H9 (cell line): ENCODE results near the gene MYOM1. TPM values are rescaled to one million over a fixed set of nuclear protein-coding genes. Genes with fewer than 3 reads are reported as not detected.

Source experiments
- DNase-seq: peaks from one replicate; pipeline ENCODE4 v3.0.0-alpha.2; 2017
- H2AFZ ChIP-seq: one replicate; pipeline ENCODE4 v1.6.1; 2013; ENCODE audit warnings: mild to moderate bottlenecking, low read length, control low read depth, moderate library complexity
- H2AK5ac ChIP-seq: 2 replicates; pipeline ENCODE4 v1.6.1; 2013; ENCODE audit warnings: low read length, control low read depth, mixed read lengths; ENCODE audit not compliant: insufficient read length
- H2BK120ac ChIP-seq: one replicate; pipeline ENCODE4 v1.6.1; 2013; ENCODE audit warnings: low read depth, mild to moderate bottlenecking, low read length, control low read depth, inconsistent platforms; ENCODE audit not compliant: poor library complexity, severe bottlenecking
- H2BK12ac ChIP-seq: 2 replicates; pipeline ENCODE4 v1.6.1; 2013; ENCODE audit warnings: low read length, control low read depth, mixed read lengths, low read depth; ENCODE audit not compliant: insufficient read length
- H2BK15ac ChIP-seq: 2 replicates; pipeline ENCODE4 v1.6.1; 2013; ENCODE audit warnings: low read depth, low read length, control low read depth
- H2BK20ac ChIP-seq: one replicate; pipeline ENCODE4 v1.6.1; 2013; ENCODE audit warnings: low read depth, mild to moderate bottlenecking, low read length, control low read depth, inconsistent platforms; ENCODE audit not compliant: poor library complexity, severe bottlenecking
- H2BK5ac ChIP-seq: 2 replicates; pipeline ENCODE4 v1.6.1; 2013; ENCODE audit warnings: low read length, control low read depth, mixed read lengths; ENCODE audit not compliant: insufficient read length
- H3K14ac ChIP-seq: 2 replicates; pipeline ENCODE4 v1.6.1; 2013; ENCODE audit warnings: low read length, control low read depth; ENCODE audit not compliant: insufficient read depth
- H3K18ac ChIP-seq: 2 replicates; pipeline ENCODE4 v1.6.1; 2013; ENCODE audit warnings: low read depth, mild to moderate bottlenecking, mixed read lengths, low read length, control low read depth; ENCODE audit not compliant: insufficient read length
- H3K23ac ChIP-seq: 2 replicates; pipeline ENCODE4 v1.6.1; 2013; ENCODE audit warnings: low read length, control low read depth, mixed read lengths, low read depth; ENCODE audit not compliant: insufficient read length
- H3K23me2 ChIP-seq: 2 replicates; pipeline ENCODE4 v1.6.1; 2013; ENCODE audit warnings: low read depth, mild to moderate bottlenecking, mixed read lengths, low read length, control low read depth; ENCODE audit not compliant: insufficient read length, poor library complexity, severe bottlenecking
- H3K27ac ChIP-seq: 2 replicates; pipeline ENCODE4 v1.5.1; 2013; ENCODE audit warnings: low read length, control low read depth, mixed read lengths, low read depth; ENCODE audit not compliant: insufficient read length
- H3K27me3 ChIP-seq: 2 replicates; pipeline ENCODE4 v1.6.1; 2013; ENCODE audit warnings: low read length, control low read depth, inconsistent platforms; ENCODE audit not compliant: insufficient read depth
- H3K4ac ChIP-seq: 2 replicates; pipeline ENCODE4 v1.6.1; 2013; ENCODE audit warnings: low read depth, mild to moderate bottlenecking, control low read depth, inconsistent platforms, low read length, moderate library complexity
- H3K4me1 ChIP-seq: 2 replicates; pipeline ENCODE4 v1.6.1; 2013; ENCODE audit warnings: low read length, control low read depth, inconsistent platforms; ENCODE audit not compliant: insufficient read depth
- H3K4me2 ChIP-seq: 2 replicates; pipeline ENCODE4 v1.6.1; 2013; ENCODE audit warnings: low read length, control low read depth, mixed read lengths; ENCODE audit not compliant: insufficient read length, insufficient read depth
- H3K56ac ChIP-seq: 2 replicates; pipeline ENCODE4 v1.6.1; 2013; ENCODE audit warnings: low read depth, mild to moderate bottlenecking, mixed read lengths, low read length, control low read depth; ENCODE audit not compliant: insufficient read length
- H3K79me1 ChIP-seq: 2 replicates; pipeline ENCODE4 v1.6.1; 2013; ENCODE audit warnings: low read depth, mild to moderate bottlenecking, moderate library complexity, low read length, control low read depth, inconsistent platforms; ENCODE audit not compliant: insufficient read depth, poor library complexity, severe bottlenecking
- H3K79me2 ChIP-seq: 2 replicates; pipeline ENCODE4 v1.6.1; 2013; ENCODE audit warnings: low read length, control low read depth, inconsistent platforms; ENCODE audit not compliant: insufficient read depth
- H3K9ac ChIP-seq: 2 replicates; pipeline ENCODE4 v1.6.1; 2013; ENCODE audit warnings: low read length, control low read depth, mixed read lengths; ENCODE audit not compliant: insufficient read length; ENCODE audit errors: extremely low read depth
- H3K9me3 ChIP-seq: one replicate; pipeline ENCODE4 v1.6.1; 2013; ENCODE audit warnings: low read depth, low read length, inconsistent platforms; ENCODE audit not compliant: control insufficient read depth
- H3T11ph ChIP-seq: one replicate; pipeline ENCODE4 v1.6.1; 2013; ENCODE audit warnings: mild to moderate bottlenecking, low read length, control low read depth, inconsistent platforms
- H4K20me1 ChIP-seq: one replicate; pipeline ENCODE4 v1.6.1; 2013; ENCODE audit not compliant: control insufficient read depth, insufficient read length, insufficient read depth
- H4K5ac ChIP-seq: 2 replicates; pipeline ENCODE4 v1.6.1; 2013; ENCODE audit warnings: low read depth, mild to moderate bottlenecking, mixed read lengths, low read length, control low read depth; ENCODE audit not compliant: insufficient read length
- H4K8ac ChIP-seq: replicated peaks from 2 replicates; pipeline ENCODE4 v1.6.1; 2013; ENCODE audit warnings: low read length, control low read depth, mixed read lengths, low read depth; ENCODE audit not compliant: insufficient read length
- H4K91ac ChIP-seq: 2 replicates; pipeline ENCODE4 v1.6.1; 2013; ENCODE audit warnings: low read depth, mild to moderate bottlenecking, moderate library complexity, mixed read lengths, low read length, control low read depth; ENCODE audit not compliant: insufficient read length
- H3K27ac Mint-ChIP-seq, 3 experiments: 2 replicates in 2 of 3; 3 replicates in 1 of 3; pipeline ENCODE4 v1.8.0; 2020 to 2021; ENCODE audit warnings: mixed read lengths in 3 of 3, mild to moderate bottlenecking in 1 of 3, moderate library complexity in 1 of 3
- H3K27me3 Mint-ChIP-seq: 2 replicates; pipeline ENCODE4 v1.8.0; 2021; ENCODE audit warnings: low read depth, mild to moderate bottlenecking, moderate library complexity, mixed read lengths
- H3K36me3 Mint-ChIP-seq, 3 experiments: 2 replicates in 2 of 3; 3 replicates in 1 of 3; pipeline ENCODE4 v1.8.0; 2020 to 2021; ENCODE audit warnings: low read depth in 3 of 3, mixed read lengths in 3 of 3; ENCODE audit not compliant: insufficient read depth in 1 of 3
- H3K4me1 Mint-ChIP-seq, 2 experiments: 2 replicates each; pipeline ENCODE4 v1.8.0; 2020; ENCODE audit warnings: mixed read lengths in 2 of 2
- H3K4me3 Mint-ChIP-seq, 2 experiments: 2 replicates in 1 of 2; 3 replicates in 1 of 2; pipeline ENCODE4 v1.8.0; 2020 to 2021; ENCODE audit warnings: mild to moderate bottlenecking in 2 of 2, mixed read lengths in 2 of 2, moderate library complexity in 1 of 2
- H3K9me3 Mint-ChIP-seq, 2 experiments: 2 replicates in 1 of 2; 3 replicates in 1 of 2; pipeline ENCODE4 v1.8.0; 2020; ENCODE audit warnings: mild to moderate bottlenecking in 2 of 2, mixed read lengths in 2 of 2, moderate library complexity in 1 of 2
- WGBS: extraction: QIAGEN DNeasy Blood & Tissue Kit; methylation state at CpG from one replicate; pipeline ENCODE4 v1.1.7; 2013; ENCODE audit warnings: missing lambda C conversion rate, low lambda C conversion rate, mixed read lengths; ENCODE audit not compliant: insufficient read length; ENCODE audit errors: extremely low coverage; 5-methylcytosine and 5-hydroxymethylcytosine counted together
- total RNA-seq: library from RNA; stranded (reverse); gene quantifications from 2 replicates; pipeline ENCODE4 v1.2.1, GENCODE V29; 2021
- TF ChIP-seq, protein P1 (sequence below): fragments of 200-600 bp; sonication (generic); conservative IDR thresholded peaks from 3 replicates; pipeline ENCODE4 v1.8.0; 2021; ENCODE audit warnings: antibody characterized with exemption, mild to moderate bottlenecking

Gene MYOM1
- total RNA-seq, 1 experiment from 2014 or later = 0.17 TPM

DNA sequence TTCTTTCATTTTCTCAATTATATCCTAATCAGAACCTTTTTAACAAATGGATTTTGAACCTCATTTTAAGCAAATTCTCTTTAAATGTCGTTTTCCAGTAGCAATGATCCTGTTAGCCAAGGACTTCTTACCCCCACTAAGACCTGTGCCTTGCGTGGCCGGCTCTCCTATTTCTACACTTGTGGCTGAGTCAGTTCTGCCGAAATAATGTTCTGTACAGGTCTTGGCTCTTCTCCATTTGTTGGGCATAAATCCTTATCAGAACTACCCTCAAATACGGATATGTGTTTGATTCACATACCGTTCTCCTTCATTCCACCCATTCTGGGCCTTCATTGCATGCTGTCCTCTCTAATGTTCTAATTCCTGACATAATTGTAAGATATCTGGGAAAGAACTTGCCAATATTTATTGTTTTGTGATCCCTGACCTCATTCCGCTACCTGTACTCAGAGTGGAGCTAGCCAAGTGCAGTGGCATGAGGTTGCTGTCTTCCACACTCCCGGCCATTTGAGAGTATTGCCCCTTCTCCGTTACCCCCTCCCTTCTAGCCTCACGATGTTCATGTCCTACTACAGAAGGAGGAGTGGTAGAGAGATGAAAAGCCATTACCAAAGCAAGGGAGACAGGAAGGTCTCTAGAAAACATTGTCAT is 78.7 kb downstream of the MYOM1 start:
- Mint-ChIP-seq H3K4me3 (no peak overlapping the region), H3K9me3 (peaks cover 8 to 10% of the 10 kb centered on the region in 2 experiments; a peak in 4 of 5 replicates), H3K27ac (no peak overlapping the region), H3K4me1 (peaks cover 4% of the 10 kb centered on the region in 2 experiments), H3K36me3 (peaks cover 0 to 11% (median 0%) of the 10 kb centered on the region in 3 experiments; a peak in 2 of 7 replicates), H3K27me3 (no peaks in the 10 kb centered on the region; the same call in 1 of the 2 replicates)
- Histone ChIP-seq H4K20me1 (no peaks in the 10 kb centered on the region), H3K23ac (no peak overlapping the region), H2AFZ (no peak overlapping the region), H3K4me2 (no peak overlapping the region), H2BK12ac (no peak overlapping the region), H3K56ac (no peak overlapping the region), H3K27ac (no peak overlapping the region), H2BK15ac (no peak overlapping the region), H3K14ac (no peak overlapping the region), H4K5ac (no peak overlapping the region), H3K4ac (no peak overlapping the region), H3K9ac (no peak overlapping the region), H3K27me3 (no peaks in the 10 kb centered on the region), H2BK120ac (no peak overlapping the region), H2BK5ac (no peak overlapping the region), H2AK5ac (no peak overlapping the region), H3K9me3 (no peaks in the 10 kb centered on the region), H3K4me1 (no peaks in the 10 kb centered on the region), H3T11ph (no peak overlapping the region), H4K91ac (no peak overlapping the region), H3K23me2 (no peaks in the 10 kb centered on the region), H3K18ac (no peak overlapping the region), H2BK20ac (no peak overlapping the region), H3K79me1 (no peaks in the 10 kb centered on the region), H3K79me2 (no peaks in the 10 kb centered on the region), H4K8ac (no peak overlapping the region)
- TF ChIP-seq, protein P1, sequence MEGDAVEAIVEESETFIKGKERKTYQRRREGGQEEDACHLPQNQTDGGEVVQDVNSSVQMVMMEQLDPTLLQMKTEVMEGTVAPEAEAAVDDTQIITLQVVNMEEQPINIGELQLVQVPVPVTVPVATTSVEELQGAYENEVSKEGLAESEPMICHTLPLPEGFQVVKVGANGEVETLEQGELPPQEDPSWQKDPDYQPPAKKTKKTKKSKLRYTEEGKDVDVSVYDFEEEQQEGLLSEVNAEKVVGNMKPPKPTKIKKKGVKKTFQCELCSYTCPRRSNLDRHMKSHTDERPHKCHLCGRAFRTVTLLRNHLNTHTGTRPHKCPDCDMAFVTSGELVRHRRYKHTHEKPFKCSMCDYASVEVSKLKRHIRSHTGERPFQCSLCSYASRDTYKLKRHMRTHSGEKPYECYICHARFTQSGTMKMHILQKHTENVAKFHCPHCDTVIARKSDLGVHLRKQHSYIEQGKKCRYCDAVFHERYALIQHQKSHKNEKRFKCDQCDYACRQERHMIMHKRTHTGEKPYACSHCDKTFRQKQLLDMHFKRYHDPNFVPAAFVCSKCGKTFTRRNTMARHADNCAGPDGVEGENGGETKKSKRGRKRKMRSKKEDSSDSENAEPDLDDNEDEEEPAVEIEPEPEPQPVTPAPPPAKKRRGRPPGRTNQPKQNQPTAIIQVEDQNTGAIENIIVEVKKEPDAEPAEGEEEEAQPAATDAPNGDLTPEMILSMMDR = no peak
- WGBS = no CpG with 5 or more reads among the region's 10 CpGs
- no peak for DNase-seq
